Right forelimb (tissue), 1 donor: ENCODE measurements around the gene CNGB1.

Experiments
- DNase-seq: peaks from one replicate; pipeline ENCODE4 v3.0.0-alpha.2; 2018

The CNGB1 gene

DNA sequence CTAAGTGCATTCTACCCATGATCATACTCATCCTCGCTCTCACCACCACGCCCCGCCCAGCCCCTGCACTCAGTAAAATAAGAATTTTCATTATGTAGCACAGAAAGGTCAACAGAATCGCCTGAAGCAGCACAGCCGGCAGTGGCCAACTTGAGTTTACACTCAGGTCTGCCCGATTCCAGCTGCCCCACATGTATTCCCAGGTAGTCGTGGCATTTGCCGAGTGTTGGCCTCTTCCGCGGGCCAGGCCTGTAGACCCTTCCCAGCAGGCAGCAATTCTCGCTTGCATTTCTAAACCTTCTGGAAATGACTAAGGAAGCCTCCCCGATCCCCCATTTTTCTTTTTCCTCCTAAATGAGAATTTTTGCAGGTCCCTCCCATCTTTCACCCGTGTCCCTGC is 609 bp downstream of the CNGB1 start:
- DNase-seq = no peak

- no peak for DNase-seq
Observed at GRCh38 chr16:57969451-57970123, 1.3 kb downstream of the CNGB1 start.

GRCh38 chr16:57967916-57968315 is 3.0 kb downstream of the CNGB1 start:
- DNase-seq = no peak

GRCh38 chr16:57966986-57967385 is 3.9 kb downstream of the CNGB1 start:
- no peak for DNase-seq

DNA sequence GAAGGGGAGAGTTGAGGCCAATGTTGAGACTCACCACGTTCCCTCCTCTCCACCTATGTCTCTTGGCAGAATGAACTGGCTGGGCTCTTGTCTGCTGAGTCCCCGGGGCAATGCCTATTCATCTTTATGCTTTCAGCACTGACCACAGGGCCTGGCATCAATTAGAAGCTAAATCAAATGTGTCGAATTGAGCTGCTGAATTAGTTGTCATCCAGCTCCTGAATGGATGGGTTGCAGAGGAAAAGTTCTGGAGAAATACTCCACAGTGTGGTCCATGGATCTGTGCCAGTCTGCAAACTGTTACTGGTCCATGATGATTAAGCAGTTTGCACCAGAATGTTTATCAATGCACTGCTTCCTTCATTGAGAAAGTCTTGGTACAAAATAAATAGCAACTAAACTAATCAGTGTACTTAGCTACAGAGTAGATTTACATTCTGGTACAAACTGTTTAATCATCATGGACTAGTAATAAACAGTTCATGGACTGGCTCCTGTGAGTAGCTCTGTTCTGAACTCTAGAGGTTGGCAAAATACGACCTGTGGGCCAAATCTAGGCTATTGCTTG is 4.6 kb downstream of the CNGB1 start:
- DNase-seq = no peak

DNA sequence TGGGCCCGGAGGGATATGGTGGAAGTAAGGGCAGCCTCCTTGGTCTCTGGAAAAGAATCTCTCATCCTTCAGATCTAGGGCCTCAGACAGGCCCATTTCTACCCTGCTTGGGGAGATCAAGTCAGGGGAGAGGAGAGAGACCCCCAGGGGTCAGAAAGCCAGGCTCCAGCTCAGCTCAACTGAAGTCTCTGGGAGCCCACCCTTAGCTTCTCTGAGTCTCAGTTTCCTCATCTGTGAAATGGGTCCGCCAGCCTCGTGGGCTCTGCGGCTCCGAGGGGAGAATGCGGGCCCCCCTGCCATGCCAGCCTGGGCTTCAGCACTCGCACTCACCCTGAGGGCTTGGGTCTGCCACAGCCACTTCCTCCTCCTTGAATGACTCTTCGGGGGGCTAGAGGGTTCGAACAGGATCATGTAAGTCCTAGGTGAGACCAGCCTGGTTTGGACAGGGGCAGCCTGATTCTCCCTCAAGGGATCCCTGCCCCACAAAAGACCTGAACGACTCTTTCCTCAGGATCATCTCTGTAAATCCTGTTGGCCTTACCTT is 6.7 kb downstream of the CNGB1 start:
- DNase-seq = no peak

DNA sequence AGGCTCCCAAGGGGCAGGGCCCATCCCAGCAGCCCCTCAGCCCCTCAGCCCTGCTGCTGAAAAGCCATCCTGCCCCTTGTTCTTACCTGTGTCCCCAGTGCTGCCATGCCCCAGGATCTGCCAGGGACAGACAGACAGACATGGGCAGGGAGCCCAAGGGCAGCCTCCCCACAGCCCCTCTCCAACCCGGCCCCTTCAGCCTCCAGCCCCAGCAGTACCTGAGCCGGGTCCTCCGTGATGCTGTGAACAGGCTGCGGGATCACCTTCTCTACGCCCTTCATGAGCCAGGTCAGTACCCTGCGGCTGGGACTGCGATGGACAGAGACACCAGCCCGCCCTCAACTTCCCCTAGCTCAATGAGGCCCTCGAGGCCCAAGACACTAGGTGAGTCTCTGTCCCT is 8.2 kb downstream of the CNGB1 start:
- no peak for DNase-seq

DNA sequence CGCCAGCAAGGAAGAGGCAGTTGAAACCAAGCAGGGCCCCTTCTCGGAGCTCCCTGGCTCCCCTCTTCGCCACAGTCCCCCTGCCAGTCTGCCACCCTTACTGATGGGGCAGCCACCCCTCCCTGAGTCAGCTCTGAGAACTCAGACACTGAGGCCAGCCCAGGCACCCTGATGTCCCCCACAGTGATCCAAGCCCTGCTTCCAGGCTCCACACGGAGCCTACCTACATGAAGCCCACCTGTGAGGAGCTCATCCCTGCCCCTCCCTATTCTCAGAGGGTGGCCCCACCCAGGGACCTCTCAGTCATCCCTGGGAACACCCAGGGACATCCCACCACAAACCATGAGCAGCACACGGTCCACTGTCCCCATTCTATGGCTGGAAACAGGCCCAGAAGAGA is 8.9 kb downstream of the CNGB1 start:
- DNase-seq = no peak

DNA sequence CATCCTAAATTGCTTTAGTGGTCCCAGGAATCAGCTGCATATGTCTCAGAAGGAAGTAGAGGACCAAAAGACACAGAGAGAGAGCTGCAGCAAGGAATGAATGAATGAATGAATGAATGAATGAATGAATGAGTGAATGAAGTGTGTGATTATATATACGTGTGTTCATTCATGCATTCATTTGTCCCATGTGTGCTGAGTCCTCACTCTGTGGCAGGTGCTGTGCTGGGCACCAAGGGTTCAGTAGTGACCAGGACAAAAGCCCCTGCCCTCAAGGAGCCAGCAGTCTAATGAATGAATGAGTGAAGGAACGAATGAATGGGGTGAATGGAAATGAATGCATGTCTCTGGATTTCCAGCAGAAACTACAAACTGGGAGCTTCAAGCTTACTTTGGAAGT is 9.4 kb downstream of the CNGB1 start:
- DNase-seq = no peak

DNA sequence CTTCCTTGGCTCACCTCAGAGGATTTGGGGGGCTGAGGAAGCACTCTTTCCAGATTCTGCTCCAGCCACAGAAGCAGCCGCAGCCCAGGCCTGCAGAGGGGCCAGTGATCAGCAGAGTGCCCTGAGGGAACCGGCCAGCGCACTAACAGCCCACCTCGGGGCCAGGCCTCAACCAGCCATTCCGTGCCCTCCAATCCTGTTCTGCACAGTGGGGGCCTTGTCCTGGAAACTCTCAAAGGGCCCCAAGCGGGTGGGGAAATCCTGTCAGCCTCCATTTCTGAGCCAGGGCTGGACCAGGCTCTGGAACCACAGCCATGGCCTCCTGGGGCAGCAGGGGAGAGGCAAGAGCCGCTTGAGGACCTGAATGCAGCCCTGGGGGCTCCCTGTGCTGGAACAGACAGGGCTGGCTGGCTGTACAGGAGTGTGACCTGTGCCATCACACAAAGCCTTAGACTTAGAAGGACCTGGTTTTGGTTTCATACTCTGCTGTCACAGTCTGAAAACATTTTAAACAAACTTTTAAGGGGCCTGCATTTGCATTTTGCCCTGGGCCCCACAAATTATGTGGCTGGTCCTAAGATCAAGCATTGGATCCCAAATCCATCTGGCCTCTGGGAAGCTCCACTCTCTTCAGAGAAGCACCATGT is 10.0 kb downstream of the CNGB1 start:
- no peak for DNase-seq

- no peak for DNase-seq
Observed at GRCh38 chr16:57960310-57960709, 10.6 kb downstream of the CNGB1 start.

- no peak for DNase-seq
Observed at GRCh38 chr16:57959804-57960203, 11.1 kb downstream of the CNGB1 start.

- DNase-seq = no peak
Observed at GRCh38 chr16:57959121-57959520, 11.8 kb downstream of the CNGB1 start.

GRCh38 chr16:57958544-57958943 is 12.4 kb downstream of the CNGB1 start:
- no peak for DNase-seq

DNA sequence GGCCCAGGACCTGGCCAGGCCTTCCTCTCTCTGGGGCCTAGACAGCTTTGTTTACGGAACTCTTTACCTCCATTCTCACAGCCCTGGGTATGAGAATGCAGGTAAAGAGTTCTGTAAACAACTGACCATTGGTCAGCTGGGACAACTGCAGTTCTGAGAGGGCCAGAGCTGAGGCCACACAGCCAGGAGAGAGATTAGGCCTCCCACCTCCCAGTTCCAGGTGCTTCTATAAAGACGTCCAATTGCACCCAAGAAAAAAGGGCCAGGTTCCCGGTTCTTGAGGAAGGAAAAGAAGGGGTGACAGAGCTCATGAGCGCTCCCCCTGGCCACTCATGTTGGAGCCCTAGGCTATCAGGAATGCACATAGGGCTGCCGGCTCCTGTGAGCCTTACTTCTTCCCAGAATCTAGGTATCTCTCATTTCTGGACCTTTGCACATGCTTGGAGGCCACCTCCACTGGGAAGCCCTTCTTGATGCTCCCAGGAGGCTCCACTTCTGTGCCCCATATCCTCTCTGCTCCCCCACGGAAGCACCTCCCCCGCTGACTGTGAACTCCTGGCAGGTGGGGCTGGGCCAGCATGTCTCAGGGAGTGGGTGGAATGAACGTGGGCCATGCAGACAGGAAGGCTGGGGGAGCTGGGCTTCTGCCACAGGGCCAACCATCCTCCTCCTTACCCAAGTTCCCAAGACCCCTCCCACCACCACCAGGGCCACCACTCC is 13.1 kb downstream of the CNGB1 start:
- no peak for DNase-seq

DNA sequence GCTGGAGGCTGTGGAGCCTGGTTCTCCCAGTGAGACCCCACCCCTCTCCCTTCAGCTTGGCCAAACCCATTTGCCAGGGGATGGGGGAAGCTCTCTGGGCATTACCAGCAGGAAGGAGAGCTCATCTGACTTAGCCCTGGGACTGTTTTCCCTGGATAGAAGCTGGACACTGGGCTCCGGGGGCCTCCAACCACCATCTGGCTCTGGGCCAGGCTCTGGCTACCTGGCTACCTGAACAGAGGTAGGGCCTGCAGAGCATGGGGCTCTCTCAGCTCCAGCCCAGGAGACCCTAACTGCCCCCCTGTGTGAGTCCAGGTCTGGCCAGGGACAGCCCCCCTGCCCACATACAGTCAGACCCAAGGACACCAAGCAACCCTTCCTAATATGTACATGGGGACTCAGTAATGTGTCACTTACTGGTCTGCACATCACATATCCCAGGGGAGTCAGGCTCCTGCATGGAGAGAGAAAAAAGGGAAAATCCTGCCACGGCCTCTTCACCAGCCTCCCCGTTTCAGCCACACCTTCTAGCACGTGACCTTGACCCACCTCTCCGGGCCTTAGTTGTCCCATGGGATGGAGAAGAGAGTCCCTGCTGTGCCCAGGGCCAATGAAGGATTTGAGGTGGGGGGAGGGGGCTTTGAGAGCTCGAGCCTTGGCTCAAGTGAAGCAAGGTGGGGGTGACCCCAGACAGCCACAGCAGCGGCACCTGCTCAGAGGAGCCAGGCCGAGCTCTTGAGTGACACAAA is 13.8 kb downstream of the CNGB1 start:
- no peak for DNase-seq

GRCh38 chr16:57956270-57956808 is 14.6 kb downstream of the CNGB1 start:
- DNase-seq = no peak

DNA sequence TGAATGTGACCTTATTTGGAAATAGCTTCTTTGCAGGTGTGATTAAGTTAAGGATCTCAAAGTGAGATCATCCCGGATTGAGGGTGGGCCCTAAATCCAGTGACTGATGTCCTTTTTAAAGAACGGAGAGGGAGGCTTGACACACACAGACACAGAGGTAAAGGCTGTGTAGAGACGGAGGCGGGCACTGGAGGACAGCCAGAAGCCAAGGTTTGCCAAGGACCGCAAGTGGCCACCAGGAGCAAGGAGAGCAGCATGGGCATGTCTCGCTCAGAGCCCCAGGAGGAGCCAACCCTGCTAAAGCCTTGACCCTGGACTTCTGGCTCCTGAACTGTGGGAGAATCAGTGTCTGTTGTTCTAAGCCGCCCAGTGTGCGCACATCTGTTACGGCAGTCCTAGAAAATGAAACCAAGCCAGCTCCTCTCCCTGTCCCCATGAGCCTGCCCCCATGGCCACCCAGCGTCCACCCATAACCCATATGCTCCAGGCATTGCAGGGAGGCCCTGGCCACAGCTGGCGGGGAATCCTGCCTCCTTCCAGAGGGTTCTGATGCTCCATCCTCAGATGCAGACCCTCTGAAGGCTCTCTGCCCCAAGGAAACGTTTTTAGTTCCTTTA is 15.2 kb downstream of the CNGB1 start:
- DNase-seq = no peak

- DNase-seq = no peak
Observed at GRCh38 chr16:57953857-57954256, 17.1 kb downstream of the CNGB1 start.

- DNase-seq = no peak
Observed at GRCh38 chr16:57952909-57953308, 18.0 kb downstream of the CNGB1 start.

- no peak for DNase-seq
Observed at GRCh38 chr16:57951204-57951960, 19.5 kb downstream of the CNGB1 start.
